SIG-M5 treated with dmso at 0.1 percent for 504 hours (cell line): ENCODE measurements around the gene GNAT2.
A peak's percentile ranks its signal among the peaks of the same experiment; 100 is the strongest.
"Not testable (repeated sequence)": the region's sequence is repeated elsewhere in the genome, so short reads cannot be mapped to it uniquely, and the experiment has no call there.

Experiments used
- DNase-seq: peaks from one replicate; lab custom pipeline; 2025; ENCODE audit not compliant: unreplicated experiment; lab: John Stamatoyannopoulos, UW

The GNAT2 gene

GRCh38 chr1:109619576-109620400, at the start of gene GNAT2, which contains the start of gene AMPD2:
Gene GNAT2, minus strand, starts transcription at chr1:109619616. Its CDS starts 6,746 bp downstream, at chr1:109612870.
Gene AMPD2, plus strand, starts transcription at chr1:109619837. Its CDS starts 1,339 bp downstream, at chr1:109621176.
- DNase-seq, result peak; percentile 68

DNA sequence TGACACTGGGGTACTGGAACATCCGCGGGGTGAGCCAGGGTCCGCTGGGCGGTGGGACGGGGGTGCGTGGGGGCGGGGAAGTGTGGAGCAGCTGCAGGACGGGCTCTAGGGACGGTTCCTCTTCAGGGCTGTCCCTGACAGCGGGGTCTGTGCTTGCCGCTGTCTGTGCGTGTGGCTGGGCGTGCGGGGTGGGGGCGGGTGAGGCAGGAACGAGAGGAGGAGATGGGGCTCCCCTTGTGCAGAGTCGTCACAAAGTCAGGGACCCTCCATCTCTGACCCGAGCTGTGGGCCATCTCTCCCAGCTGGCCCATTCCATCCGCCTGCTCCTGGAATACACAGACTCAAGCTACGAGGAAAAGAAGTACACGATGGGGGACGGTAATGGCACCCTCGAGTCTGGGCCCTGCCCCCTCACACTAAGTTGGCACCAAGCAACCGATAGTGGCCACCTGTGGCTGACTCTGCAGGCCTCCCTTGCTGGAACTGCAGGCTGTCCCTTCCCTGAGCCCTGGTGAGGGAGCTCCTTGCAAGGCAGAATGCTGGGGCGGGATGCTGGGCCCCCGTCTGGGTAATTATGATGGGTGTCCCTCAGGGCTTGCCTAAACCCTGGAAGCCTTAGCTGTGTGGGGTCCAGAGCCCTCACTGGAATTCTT, 48.8 kb upstream of the GNAT2 start:
- DNase-seq, result no peak

DNA sequence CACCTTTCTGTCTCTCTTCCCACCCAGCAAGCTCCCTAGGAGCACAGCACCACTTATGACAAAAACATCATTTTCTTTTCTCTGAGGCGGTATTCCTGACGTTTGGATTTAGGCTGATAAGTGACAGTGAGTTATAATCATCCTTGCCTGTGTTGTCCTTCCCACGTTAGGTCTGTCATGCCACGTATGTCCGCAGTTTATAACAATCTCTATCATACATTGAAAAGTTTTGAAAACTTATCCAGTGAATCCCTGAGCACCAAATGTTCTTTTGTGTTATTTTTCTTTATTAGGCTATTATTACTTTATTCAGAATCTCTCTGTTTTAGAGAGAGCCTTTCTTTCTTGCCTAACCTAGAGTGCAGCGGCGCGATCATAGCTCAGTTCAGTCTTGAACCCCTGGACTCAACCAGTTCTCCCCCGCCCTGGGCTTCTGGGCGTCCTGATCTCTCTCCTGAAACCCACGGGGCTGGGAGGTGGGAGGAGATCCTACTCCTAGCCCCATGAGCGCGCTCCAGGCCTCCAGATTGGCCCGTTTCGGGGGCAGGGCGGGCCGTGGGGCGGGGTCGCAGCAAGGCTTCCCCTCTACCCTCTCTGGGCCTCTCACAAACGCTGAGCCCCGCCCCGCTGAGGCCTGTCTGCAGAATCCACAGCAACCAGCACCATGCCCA, 48.2 kb upstream of the GNAT2 start, which contains the start of gene GSTM2:
GSTM2 (plus strand) TSS at position 606 of the 671 bp plus-strand sequence; CDS start at position 665, 59 bp downstream.
- peak; percentile 72 for DNase-seq

DNA sequence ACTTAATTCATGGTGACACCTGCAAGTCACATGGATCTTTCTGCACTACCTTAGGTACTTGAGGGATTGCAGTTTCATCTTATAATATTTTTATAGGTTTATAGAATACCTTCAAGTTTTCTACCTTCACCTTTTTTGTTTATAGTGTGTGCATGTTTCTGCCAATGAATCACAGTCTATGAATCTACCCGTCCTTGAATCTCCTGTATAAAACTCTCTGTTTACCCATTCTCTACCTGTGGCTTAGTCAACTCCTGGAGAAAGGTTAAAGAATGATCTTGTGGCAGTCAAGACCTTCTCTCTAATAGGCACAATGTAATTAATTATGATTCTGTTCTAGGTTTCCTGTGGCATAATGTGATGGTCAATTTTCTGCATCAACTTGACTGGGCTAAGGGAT, 45.3 kb upstream of the GNAT2 start:
- no peak for DNase-seq

DNA sequence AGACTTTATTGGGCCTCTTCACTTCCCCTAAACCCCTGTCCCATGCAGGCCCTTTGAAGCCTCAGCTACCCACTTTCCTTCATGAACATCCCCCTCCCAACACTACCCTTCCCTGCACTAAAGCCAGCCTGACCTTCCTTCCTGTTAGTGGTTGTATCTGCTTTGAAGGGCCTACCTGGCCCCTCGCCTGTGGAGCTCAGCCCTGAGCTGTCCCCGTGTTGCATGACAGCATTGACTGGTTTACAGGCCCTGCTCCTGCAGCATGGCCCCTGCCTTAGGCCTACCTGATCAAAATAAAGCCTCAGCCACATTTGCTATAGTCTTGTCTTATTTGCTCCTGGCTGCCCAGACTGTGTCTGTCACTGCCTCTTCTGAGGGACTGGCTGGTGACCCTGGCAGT, 42.0 kb upstream of the GNAT2 start:
- no peak for DNase-seq

- DNase-seq, result not testable (repeated sequence)
These were observed 41.2 kb upstream of the GNAT2 start for GRCh38 chr1:109660691-109661026.

GRCh38 chr1:109659997-109660690, 40.7 kb upstream of the GNAT2 start:
- DNase-seq, result no peak

DNA sequence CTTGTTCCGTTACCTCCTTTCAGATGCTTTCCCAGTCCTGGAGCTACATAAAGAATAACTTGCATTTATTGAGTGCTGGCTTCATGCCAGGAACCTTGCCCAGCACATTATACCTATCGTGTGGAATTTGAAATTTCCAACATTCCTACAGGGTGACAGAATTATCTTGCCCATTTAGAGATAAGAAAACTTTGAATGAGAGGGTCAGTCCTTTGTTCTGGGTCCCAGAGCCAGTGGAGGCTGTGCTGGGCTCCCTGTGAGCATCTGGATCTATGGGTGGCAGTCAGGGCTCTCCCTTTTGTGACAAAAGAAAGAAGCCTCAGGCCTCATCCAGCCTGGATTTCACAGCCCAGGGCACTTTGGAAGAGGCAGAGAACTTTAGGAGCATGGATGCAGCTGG, 39.7 kb upstream of the GNAT2 start:
- no peak for DNase-seq

DNA sequence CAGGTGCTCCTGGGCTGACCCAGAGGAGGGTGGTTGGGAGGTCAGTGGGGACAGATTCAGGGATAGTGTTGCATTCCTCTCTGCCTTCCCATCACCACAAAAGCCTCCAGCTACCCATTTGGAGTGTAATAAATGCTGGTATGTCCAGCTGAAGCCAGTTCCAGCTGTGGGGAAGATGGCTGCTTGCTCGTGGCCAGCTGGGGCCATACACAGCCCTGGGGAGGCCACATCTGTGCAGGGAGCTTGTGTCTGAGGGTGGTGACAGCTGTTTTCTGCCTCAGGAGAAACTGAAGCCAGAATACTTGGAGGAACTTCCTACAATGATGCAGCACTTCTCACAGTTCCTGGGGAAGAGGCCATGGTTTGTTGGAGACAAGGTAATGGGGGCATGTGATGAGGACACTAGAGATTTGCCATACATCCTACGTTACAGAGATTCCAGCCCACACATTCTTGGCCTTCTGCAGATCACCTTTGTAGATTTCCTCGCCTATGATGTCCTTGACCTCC, 39.2 kb upstream of the GNAT2 start:
- DNase-seq, result no peak

GRCh38 chr1:109657970-109658369, 38.6 kb upstream of the GNAT2 start:
- DNase-seq, result no peak

GRCh38 chr1:109657395-109657794, 38.0 kb upstream of the GNAT2 start:
- no peak for DNase-seq

GRCh38 chr1:109655615-109656519, 36.5 kb upstream of the GNAT2 start, which contains the start of gene GSTM4:
Gene GSTM4, plus strand, starts transcription at chr1:109656099. Its CDS starts 291 bp downstream, at chr1:109656390.
- peak; percentile 63 for DNase-seq

DNA sequence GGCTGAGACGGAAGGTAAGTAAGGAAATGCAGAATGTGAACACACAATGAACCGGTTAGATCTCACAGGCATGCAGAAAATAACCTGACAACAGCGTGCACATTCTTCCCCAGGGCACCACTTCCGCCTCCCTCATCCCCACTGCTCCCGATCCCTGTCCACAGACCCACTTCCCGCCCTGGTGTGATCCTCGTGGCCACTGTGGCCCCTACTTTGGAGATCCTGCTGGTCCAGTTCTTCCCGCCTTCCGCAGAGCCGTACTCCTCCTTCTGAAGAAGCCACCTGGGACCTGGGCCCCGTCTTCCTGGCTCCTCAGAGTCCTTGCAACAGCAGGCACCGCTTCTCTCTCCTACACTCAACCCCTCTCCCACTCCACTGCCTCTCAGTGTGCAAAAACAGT, 35.1 kb upstream of the GNAT2 start:
- no peak for DNase-seq

- DNase-seq, result no peak
These were observed 33.9 kb upstream of the GNAT2 start for GRCh38 chr1:109653306-109653705.

- DNase-seq, result no peak
These were observed 33.0 kb upstream of the GNAT2 start for GRCh38 chr1:109652402-109652801.

DNA sequence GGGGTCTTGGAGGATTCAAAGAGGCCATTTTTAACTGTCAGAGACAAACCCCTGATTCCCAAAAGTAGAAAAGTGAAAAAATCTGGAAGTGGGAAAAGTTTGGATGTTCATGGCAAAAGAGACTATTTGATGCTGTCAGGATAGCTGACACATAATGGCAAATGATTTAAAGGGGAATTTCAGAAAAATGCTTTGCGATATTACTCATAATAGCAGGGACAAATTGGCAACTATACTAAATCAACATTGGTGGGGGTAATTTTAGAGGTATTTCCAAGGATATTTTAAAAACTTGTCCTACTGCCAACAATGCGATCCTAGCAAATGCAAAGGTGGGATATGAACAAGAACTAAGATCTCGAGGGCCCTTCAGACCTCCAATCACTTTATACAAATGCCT, 31.2 kb upstream of the GNAT2 start:
- no peak for DNase-seq

DNA sequence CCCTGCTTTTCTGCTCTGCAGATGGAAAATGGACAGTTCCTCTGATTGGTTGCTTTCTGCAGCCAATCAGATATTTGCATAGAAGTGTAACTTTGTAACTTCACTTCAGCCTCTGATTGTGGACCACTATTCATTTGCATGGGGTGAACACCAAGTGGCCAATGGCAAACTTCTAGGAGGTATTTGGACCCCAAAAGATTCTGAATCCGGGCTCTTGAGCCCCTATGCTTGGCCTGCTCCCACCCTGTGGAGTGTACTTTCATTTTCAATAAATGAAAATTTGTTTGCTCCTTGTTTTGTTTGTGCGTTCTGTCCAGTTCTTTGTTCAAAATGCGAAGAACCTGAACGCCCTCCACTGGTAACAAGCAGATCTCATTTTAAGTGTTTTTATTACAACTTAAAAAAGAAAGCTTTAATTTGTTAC, 30.1 kb upstream of the GNAT2 start:
- peak; percentile 30 for DNase-seq

- no peak for DNase-seq
These were observed 25.3 kb upstream of the GNAT2 start for GRCh38 chr1:109644670-109645069.

- peak; percentile 68 for DNase-seq
These were observed 24.2 kb upstream of the GNAT2 start for GRCh38 chr1:109643385-109644230.
